Breast epithelium (tissue), 4 donors: ENCODE data around the gene DDT. TPM values are rescaled to one million over a fixed set of nuclear protein-coding genes. Genes with fewer than 3 reads are reported as not detected.
"Not testable (repeated sequence)": the region's sequence is repeated elsewhere in the genome, so short reads cannot be mapped to it uniquely, and the experiment has no call there.

Experiments
- DNase-seq, 2 donors: peaks; one replicate each; pipeline ENCODE4 v3.0.0-alpha.2; 2019; ENCODE audit warnings: low spot score in 2 of 2
- H3K27ac ChIP-seq, 2 donors: fragments of 200-600 bp; sonication (generic) in 1 of 2; one replicate each; pipeline ENCODE4 v1.5.1; 2016 to 2019; ENCODE audit warnings: mild to moderate bottlenecking in 1 of 2
- H3K27me3 ChIP-seq, 2 donors: fragments of 200-600 bp; sonication (generic) in 1 of 2; one replicate each; pipeline versions ENCODE4 v1.5.1 to v1.6.0; 2017 to 2019; ENCODE audit warnings: control low read depth in 1 of 2, mild to moderate bottlenecking in 1 of 2
- H3K36me3 ChIP-seq: fragments of 200-600 bp; one replicate; pipeline ENCODE4 v1.5.1; 2019
- H3K4me1 ChIP-seq, 2 donors: fragments of 200-600 bp; sonication (generic); one replicate each; pipeline ENCODE4 v1.5.1; 2016 to 2019; ENCODE audit warnings: control low read depth in 1 of 2
- H3K4me3 ChIP-seq, 3 donors: fragments of 200-600 bp; sonication (generic); 1 replicate in 2 of 3; 2 replicates in 1 of 3; pipeline ENCODE4 v1.5.1; 2016 to 2019; ENCODE audit warnings: mild to moderate bottlenecking in 3 of 3, moderate library complexity in 2 of 3
- H3K9me3 ChIP-seq, 2 donors: fragments of 200-600 bp; sonication (generic) in 1 of 2; one replicate each; pipeline ENCODE4 v1.5.1; 2016 to 2019; ENCODE audit warnings: control low read depth in 1 of 2
- CTCF ChIP-seq, 3 donors: fragments of 450-650 bp; IDR thresholded peaks; one replicate each; pipeline ENCODE4 v1.5.1; 2016 to 2017; ENCODE audit warnings: antibody characterized with exemption in 3 of 3, mild to moderate bottlenecking in 3 of 3, moderate library complexity in 3 of 3
- POLR2A ChIP-seq: fragments of 450-650 bp; IDR thresholded peaks from one replicate; pipeline ENCODE4 v1.6.1; 2016; ENCODE audit warnings: antibody characterized with exemption, mild to moderate bottlenecking, moderate library complexity
- POLR2AphosphoS5 ChIP-seq, 3 donors: sonication (generic); formaldehyde crosslinking; IDR thresholded peaks; one replicate each; pipeline ENCODE4 v1.6.1; 2017; ENCODE audit warnings: antibody characterized with exemption in 3 of 3
- intact Hi-C: fragments of 100-400 bp; cut with DNase I; formaldehyde crosslinking; loops from one replicate; pipeline ENCODE4 v1.15.1; 2023; ENCODE audit warnings: low total_unique reads
- total RNA-seq, 3 donors: library from RNA; depleted of rRNA; stranded (reverse); fragments of >200 nt; gene quantifications; one replicate each; pipeline ENCODE4 v1.1.0, GENCODE V29; 2016

Gene DDT
- total RNA-seq, 3 donors from 2014 or later, result 122 to 146 (median 136) TPM

- no peak for TF ChIP-seq POLR2AphosphoS5 (IDR thresholded peaks at IDR 0.05)
- TF ChIP-seq POLR2A, result no peak
- no peak for TF ChIP-seq CTCF (IDR thresholded peaks at IDR 0.05)
- DNase-seq, result no peak
- no peaks in the 10 kb centered on the region for H3K9me3 ChIP-seq
- H3K36me3 ChIP-seq, result no peaks in the 10 kb centered on the region
- intact Hi-C loops, result no loop called here
- no peaks in the 10 kb centered on the region for H3K27me3 ChIP-seq
- no peaks in the 10 kb centered on the region for H3K4me1 ChIP-seq
- no peak overlapping the region for H3K27ac ChIP-seq
- H3K4me3 ChIP-seq, result no peak overlapping the region
Measured at GRCh38 chr22:23926561-23926960, 47.7 kb downstream of the DDT start.

- Histone ChIP-seq H3K36me3 (no peaks in the 10 kb centered on the region), H3K9me3 (no peaks in the 10 kb centered on the region), H3K27ac (no peak overlapping the region), H3K4me1 (no peaks in the 10 kb centered on the region), H3K27me3 (no peaks in the 10 kb centered on the region), H3K4me3 (no peak overlapping the region)
- TF ChIP-seq POLR2AphosphoS5 (IDR thresholded peaks at IDR 0.05) (no peak), CTCF (IDR thresholded peaks at IDR 0.05) (no peak), POLR2A (no peak)
- intact Hi-C loops, result no loop called here
- DNase-seq, result no peak
Measured at GRCh38 chr22:23925020-23925606, 49.1 kb downstream of the DDT start.

- no peak overlapping the region for H3K27ac ChIP-seq
- DNase-seq, result no peak
- intact Hi-C loops, result no loop called here
Measured at GRCh38 chr22:23922921-23923320, 51.3 kb downstream of the DDT start.

GRCh38 chr22:23921586-23922201, 52.5 kb downstream of the DDT start:
- H3K27me3 ChIP-seq, H3K36me3 ChIP-seq, DNase-seq, intact Hi-C loops, H3K27ac ChIP-seq, H3K4me3 ChIP-seq, H3K4me1 ChIP-seq, H3K9me3 ChIP-seq: not testable (repeated sequence)
- peak in 1 of 3 donors; percentile 39 for TF ChIP-seq POLR2AphosphoS5 (IDR thresholded peaks at IDR 0.05)

More at GRCh38 chr22:23922921-23923320, 51.3 kb downstream of the DDT start:
- Histone ChIP-seq H3K36me3 (no peaks in the 10 kb centered on the region), H3K27me3 (no peaks in the 10 kb centered on the region), H3K4me3 (no peak overlapping the region), H3K4me1 (no peaks in the 10 kb centered on the region), H3K9me3 (no peaks in the 10 kb centered on the region)
- TF ChIP-seq POLR2AphosphoS5 (IDR thresholded peaks at IDR 0.05), result no peak
- no peak for TF ChIP-seq CTCF (IDR thresholded peaks at IDR 0.05)
- TF ChIP-seq POLR2A, result no peak

Other genes starting within 250 kb of the DDT start
- 1 to 10 TPM; 3.2 to 4.6 (median 4.1) TPM for gene ZNF70, start 223.3 kb downstream of the DDT start, total RNA-seq
- not detected for gene VPREB3, start 220.0 kb downstream of the DDT start, total RNA-seq
- not detected for gene C22orf15, start 211.5 kb downstream of the DDT start, total RNA-seq
- gene CHCHD10, start 206.5 kb downstream of the DDT start, total RNA-seq, result 10 to 100 TPM in 2 of 3 donors, 1 to 10 TPM in 1; 5.6 to 22.8 (median 21.4) TPM
- 1 to 10 TPM; 1.9 to 6.2 (median 4.8) TPM for gene MMP11, start 201.6 kb downstream of the DDT start, total RNA-seq
- gene SMARCB1, start 187.5 kb downstream of the DDT start, total RNA-seq, result 10 to 100 TPM; 34.6 to 60.2 (median 50.1) TPM
- gene DERL3, start 135.4 kb downstream of the DDT start, total RNA-seq, result 1 to 10 TPM in 2 of 3 donors, under 1 TPM in 1; 0.48 to 6.6 (median 2.8) TPM
- gene SLC2A11, start 116.6 kb downstream of the DDT start, total RNA-seq, result 10 to 100 TPM; 10.2 to 17.0 (median 13.1) TPM
- 100 to 1,000 TPM; 191 to 466 (median 261) TPM for gene MIF, start 80.1 kb downstream of the DDT start, total RNA-seq
- gene GSTT2B, start 13.2 kb downstream of the DDT start, total RNA-seq, result 10 to 100 TPM in 1 of 3 donors, 1 to 10 TPM in 2; 4.3 to 16.1 (median 4.3) TPM
- gene DDTL, start 7.6 kb downstream of the DDT start, total RNA-seq, result 1 to 10 TPM in 2 of 3 donors, not detected in 1; 1.0 to 1.3 TPM
- gene GSTT2, start 5.7 kb upstream of the DDT start, total RNA-seq, result not detected
- not detected for gene GSTT4, start 31.0 kb upstream of the DDT start, total RNA-seq
- 10 to 100 TPM; 24.3 to 56.7 (median 50.8) TPM for gene CABIN1, start 36.9 kb upstream of the DDT start, total RNA-seq
- gene SUSD2, start 207.0 kb upstream of the DDT start, total RNA-seq, result 1 to 10 TPM in 2 of 3 donors, under 1 TPM in 1; 0.80 to 7.9 (median 5.6) TPM